Neural cell (in vitro differentiated cells): ENCODE measurements around the gene SIGLEC15. TPM values are rescaled to one million over a fixed set of nuclear protein-coding genes. Genes with fewer than 3 reads are reported as not detected.

Experiments used
- H2AFZ ChIP-seq: fragments of 200-600, 300-800 bp; sonication (generic), shearing (Covaris generic); 2 replicates; pipeline ENCODE4 v1.6.0; 2014; ENCODE audit warnings: low read depth, mild to moderate bottlenecking, antibody characterized with exemption, low read length, moderate library complexity
- H3F3A ChIP-seq: fragments of 200-600 bp; shearing (Covaris generic); 2 replicates; pipeline ENCODE4 v1.6.1; 2016; ENCODE audit warnings: mild to moderate bottlenecking, moderate library complexity, mixed read lengths, antibody characterized with exemption, low read length; ENCODE audit not compliant: insufficient read depth, poor library complexity, severe bottlenecking
- H3K27ac ChIP-seq: fragments of 200-600, 300-800 bp; sonication (generic), shearing (Covaris generic); 2 replicates; pipeline ENCODE4 v1.5.1; 2014; ENCODE audit warnings: mild to moderate bottlenecking, low read length, moderate library complexity
- H3K27me3 ChIP-seq: fragments of 300-800, 200-600 bp; sonication (generic), shearing (Covaris generic); 2 replicates; pipeline ENCODE4 v1.6.0; 2014; ENCODE audit warnings: mild to moderate bottlenecking, low read depth, low read length, moderate library complexity; ENCODE audit not compliant: insufficient read depth
- H3K36me3 ChIP-seq: fragments of 300-800, 200-600 bp; sonication (generic), shearing (Covaris generic); 2 replicates; pipeline ENCODE4 v1.5.1; 2014; ENCODE audit warnings: mild to moderate bottlenecking, antibody characterized with exemption, low read length, moderate library complexity; ENCODE audit not compliant: insufficient read depth
- H3K4me2 ChIP-seq: fragments of 300-800, 200-600 bp; sonication (generic), shearing (Covaris generic); 2 replicates; pipeline ENCODE4 v1.6.0; 2014; ENCODE audit warnings: mild to moderate bottlenecking, low read length
- H3K4me3 ChIP-seq: fragments of 300-800, 200-600 bp; sonication (generic), shearing (Covaris generic); 2 replicates; pipeline ENCODE4 v1.5.1; 2014; ENCODE audit warnings: mild to moderate bottlenecking, low read length, moderate library complexity
- H3K79me2 ChIP-seq: fragments of 200-600 bp; shearing (Covaris generic); replicated peaks from 2 replicates; pipeline ENCODE4 v1.6.0; 2014; ENCODE audit warnings: mild to moderate bottlenecking, low read length, moderate library complexity; ENCODE audit not compliant: insufficient read depth
- H3K9ac ChIP-seq: fragments of 300-800, 200-600 bp; sonication (generic), shearing (Covaris generic); 2 replicates; pipeline ENCODE4 v1.6.1; 2016; ENCODE audit warnings: mild to moderate bottlenecking, low read length, mixed read lengths
- H3K9me2 ChIP-seq: fragments of 200-600 bp; shearing (Covaris generic); 2 replicates; pipeline ENCODE4 v1.6.1; 2016; ENCODE audit warnings: mild to moderate bottlenecking, low read length, mixed read lengths; ENCODE audit not compliant: insufficient read depth
- H3K9me3 ChIP-seq: fragments of 200-600, 300-800 bp; sonication (generic), shearing (Covaris generic); 2 replicates; pipeline ENCODE4 v1.6.1; 2016; ENCODE audit warnings: mild to moderate bottlenecking, mixed run types, low read length, moderate library complexity, mixed read lengths
- H4K20me1 ChIP-seq: fragments of 200-600 bp; shearing (Covaris generic); 2 replicates; pipeline ENCODE4 v1.6.1; 2016; ENCODE audit warnings: mild to moderate bottlenecking, mixed run types; ENCODE audit not compliant: insufficient read depth
- CTCF ChIP-seq: fragments of 450-650 bp; IDR thresholded peaks from 2 replicates; pipeline ENCODE4 v1.5.1; 2014; ENCODE audit warnings: antibody characterized with exemption, mild to moderate bottlenecking, moderate library complexity; ENCODE audit not compliant: poor library complexity, severe bottlenecking
- EP300 ChIP-seq: fragments of 450-650 bp; conservative IDR thresholded peaks from 2 replicates; pipeline ENCODE4 v1.6.1; 2014; ENCODE audit warnings: antibody characterized with exemption, mild to moderate bottlenecking, moderate library complexity; ENCODE audit not compliant: poor library complexity, severe bottlenecking
- EZH2 ChIP-seq: fragments of 200-600, 300-800 bp; shearing (Covaris generic), sonication (generic); IDR thresholded peaks from 2 replicates; pipeline ENCODE4 v1.6.1; 2014; ENCODE audit warnings: antibody characterized with exemption, low read length, borderline replicate concordance, mild to moderate bottlenecking; ENCODE audit not compliant: insufficient read depth, poor library complexity, severe bottlenecking
- MXI1 ChIP-seq: fragments of 450-650 bp; conservative IDR thresholded peaks from 2 replicates; pipeline ENCODE4 v1.6.1; 2014; ENCODE audit warnings: antibody characterized with exemption, mild to moderate bottlenecking; ENCODE audit not compliant: poor library complexity, severe bottlenecking
- POLR2AphosphoS5 ChIP-seq: IDR thresholded peaks from 2 replicates; pipeline ENCODE4 v1.6.1; 2012
- RAD21 ChIP-seq: fragments of 450-650 bp; conservative IDR thresholded peaks from 2 replicates; pipeline ENCODE4 v1.6.1; 2014; ENCODE audit warnings: antibody characterized with exemption, mild to moderate bottlenecking, moderate library complexity
- REST ChIP-seq: IDR thresholded peaks from 2 replicates; pipeline ENCODE4 v1.6.1; 2012; ENCODE audit warnings: borderline replicate concordance
- SMC3 ChIP-seq: fragments of 450-650 bp; conservative IDR thresholded peaks from 2 replicates; pipeline ENCODE4 v1.6.1; 2014; ENCODE audit warnings: antibody characterized with exemption, mild to moderate bottlenecking, moderate library complexity; ENCODE audit not compliant: poor library complexity
- TAF1 ChIP-seq: IDR thresholded peaks from 2 replicates; pipeline ENCODE4 v1.6.1; 2012; ENCODE audit warnings: low read depth
- polyA plus RNA-seq: library from polyadenylated mRNA; depleted of rRNA; stranded (reverse); fragments of >200 nt; gene quantifications from 2 replicates; pipeline ENCODE4 v1.2.3, GENCODE V29; 2014

SIGLEC15 gene
- polyA plus RNA-seq, 1 donor from 2014 or later: not detected

DNA sequence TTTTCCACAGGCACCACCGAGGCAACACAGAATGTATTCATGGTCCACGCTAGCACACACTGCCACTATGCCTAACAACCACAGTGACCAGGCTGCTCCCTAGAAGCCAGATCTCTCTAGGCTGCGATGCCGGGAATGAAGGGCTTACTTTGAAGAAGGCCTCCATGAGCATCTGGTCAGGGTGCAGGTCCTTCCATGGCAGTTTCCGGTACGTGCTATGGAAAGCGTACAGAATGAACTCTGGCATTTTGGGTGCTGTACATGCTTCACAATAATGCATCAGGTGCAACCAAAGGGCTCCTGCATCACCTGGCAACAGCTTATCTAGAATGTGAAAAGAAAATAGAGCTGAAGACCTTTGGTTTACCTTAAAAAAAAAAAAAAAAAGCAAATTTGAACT, 44.9 kb downstream of the SIGLEC15 start:
- H3K9me2 ChIP-seq: no peaks in the 10 kb centered on the region
- H4K20me1 ChIP-seq: no peaks in the 10 kb centered on the region
- no peak for TF ChIP-seq EP300
- TF ChIP-seq EZH2: no peak
- TF ChIP-seq SMC3: no peak
- no peak for TF ChIP-seq CTCF
- no peak for TF ChIP-seq RAD21
- TF ChIP-seq REST: no peak
- no peak for TF ChIP-seq POLR2AphosphoS5
- TF ChIP-seq TAF1: no peak
- TF ChIP-seq MXI1: no peak
- peaks cover 6% of the 10 kb centered on the region for H3K9me3 ChIP-seq
- H3K79me2 ChIP-seq: no peaks in the 10 kb centered on the region
- no peak overlapping the region for H3K4me2 ChIP-seq
- H3F3A ChIP-seq: no peaks in the 10 kb centered on the region
- no peak overlapping the region for H2AFZ ChIP-seq
- H3K4me3 ChIP-seq: no peak overlapping the region
- H3K27me3 ChIP-seq: no peaks in the 10 kb centered on the region
- no peak overlapping the region for H3K9ac ChIP-seq
- peaks cover 10% of the 10 kb centered on the region for H3K36me3 ChIP-seq
- H3K27ac ChIP-seq: no peak overlapping the region

- H3K9me2 ChIP-seq: no peaks in the 10 kb centered on the region
- H3K27me3 ChIP-seq: no peaks in the 10 kb centered on the region
- TF ChIP-seq TAF1 (no peak), RAD21 (no peak), SMC3 (no peak), REST (no peak)
- H3K9ac ChIP-seq: no peak overlapping the region
- no peaks in the 10 kb centered on the region for H4K20me1 ChIP-seq
- no peak overlapping the region for H3K4me2 ChIP-seq
- no peak overlapping the region for H3K4me3 ChIP-seq
- no peaks in the 10 kb centered on the region for H3K79me2 ChIP-seq
- H3K27ac ChIP-seq: no peak overlapping the region
- peaks cover 15% of the 10 kb centered on the region for H3K36me3 ChIP-seq
- H2AFZ ChIP-seq: no peak overlapping the region
- H3F3A ChIP-seq: no peaks in the 10 kb centered on the region
- H3K9me3 ChIP-seq: peaks cover 7% of the 10 kb centered on the region
These were observed 46.1 kb downstream of the SIGLEC15 start for GRCh38 chr18:45871431-45872084.
